ENCODE data around the gene UTP11. TPM values are rescaled to one million over a fixed set of nuclear protein-coding genes. Genes with fewer than 3 reads are reported as not detected.

UTP11 gene
- polyA plus RNA-seq, 1 donor = 42.7 TPM

DNA sequence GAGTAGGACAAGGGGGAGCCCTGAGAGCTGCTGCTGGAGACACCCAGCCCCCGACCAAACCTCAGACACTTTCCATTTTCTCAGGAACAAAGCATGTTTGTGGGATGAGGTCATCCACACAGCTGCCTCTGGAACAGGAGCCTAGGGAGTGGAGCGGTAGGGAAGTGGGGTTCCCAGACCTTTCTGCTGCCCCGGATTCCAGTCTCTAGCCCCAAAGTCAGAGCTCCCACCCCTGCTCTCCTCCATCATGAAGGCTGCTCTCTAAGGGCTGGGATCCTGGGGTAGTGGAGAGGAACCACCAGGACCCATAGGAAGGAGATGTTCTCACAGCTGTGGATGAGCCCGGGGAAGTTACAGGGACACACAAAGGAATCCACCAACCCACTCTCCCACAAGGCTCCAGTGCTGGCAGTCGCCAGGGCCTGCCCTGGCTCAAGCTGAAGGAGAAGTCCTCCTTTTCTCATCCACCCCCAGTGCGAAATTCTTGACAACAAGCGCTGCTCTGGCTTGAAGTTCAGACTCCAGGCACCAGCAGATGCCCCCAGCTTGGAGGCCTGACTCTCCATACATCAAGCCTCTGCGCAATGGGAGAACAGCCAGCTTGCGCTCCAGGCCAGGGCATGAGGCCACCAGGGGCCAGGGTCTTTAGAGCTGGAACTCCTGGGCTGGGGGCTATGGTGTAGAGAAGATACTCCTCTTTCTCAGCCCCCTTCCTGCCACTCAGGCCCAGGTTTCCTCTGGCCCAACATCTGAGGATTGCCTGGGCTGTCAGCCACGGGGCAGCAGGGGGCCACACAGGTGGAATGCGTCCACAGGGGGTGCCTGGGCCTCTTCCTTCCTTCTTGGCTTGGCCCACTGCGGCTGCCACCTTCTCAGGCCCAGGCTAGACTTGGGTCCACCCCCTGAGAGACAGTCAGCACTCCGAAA is 11.7 kb upstream of the UTP11 start:
- DNase-seq = no peak

DNA sequence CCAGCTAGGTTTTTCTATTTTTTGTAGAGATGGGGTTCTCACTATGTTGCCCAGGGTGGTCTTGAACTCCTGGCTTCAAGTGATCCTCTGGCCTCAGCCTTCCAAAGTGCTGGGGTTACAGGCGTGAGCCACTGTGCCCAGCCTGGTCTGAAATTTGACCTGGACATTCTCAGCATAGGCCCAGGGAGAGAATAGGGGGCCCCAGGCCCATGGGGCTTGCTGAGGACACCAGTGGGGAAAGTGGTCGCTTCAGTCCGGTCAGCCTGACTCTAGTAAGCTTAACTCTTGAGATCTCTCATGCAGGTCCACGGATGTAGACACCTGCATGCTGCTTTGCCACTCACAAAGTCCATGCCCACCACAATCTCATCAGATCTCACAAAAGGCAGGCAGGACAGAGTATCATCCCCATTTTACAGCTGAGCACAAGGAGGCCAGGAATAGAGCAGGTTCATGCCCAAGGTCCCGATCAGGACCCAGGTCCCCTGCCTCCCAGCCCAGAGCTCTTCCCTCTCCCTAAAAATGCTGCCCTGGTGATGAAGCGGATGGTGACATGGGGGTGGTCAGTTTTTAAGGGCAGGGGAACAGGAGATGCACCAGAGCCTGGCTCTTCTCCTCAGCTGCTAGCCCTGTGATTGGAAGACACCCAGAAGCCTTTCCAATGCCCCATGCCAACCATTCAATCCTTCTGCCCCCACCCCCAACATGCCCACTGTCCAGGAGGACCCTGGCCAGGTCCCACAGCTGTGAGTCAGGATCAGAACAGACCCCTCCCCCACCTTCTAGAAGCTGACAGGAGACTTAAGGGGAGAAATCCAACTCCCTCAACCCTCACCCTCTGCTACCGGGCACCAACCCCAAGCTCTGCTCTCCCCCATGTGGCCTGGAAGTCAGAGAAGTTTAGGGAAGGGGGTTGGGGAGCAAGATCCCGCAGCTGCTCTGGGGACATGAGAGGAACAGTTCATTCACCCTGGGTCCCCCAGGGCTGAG is 9.0 kb upstream of the UTP11 start:
- DNase-seq = no peak

DNA sequence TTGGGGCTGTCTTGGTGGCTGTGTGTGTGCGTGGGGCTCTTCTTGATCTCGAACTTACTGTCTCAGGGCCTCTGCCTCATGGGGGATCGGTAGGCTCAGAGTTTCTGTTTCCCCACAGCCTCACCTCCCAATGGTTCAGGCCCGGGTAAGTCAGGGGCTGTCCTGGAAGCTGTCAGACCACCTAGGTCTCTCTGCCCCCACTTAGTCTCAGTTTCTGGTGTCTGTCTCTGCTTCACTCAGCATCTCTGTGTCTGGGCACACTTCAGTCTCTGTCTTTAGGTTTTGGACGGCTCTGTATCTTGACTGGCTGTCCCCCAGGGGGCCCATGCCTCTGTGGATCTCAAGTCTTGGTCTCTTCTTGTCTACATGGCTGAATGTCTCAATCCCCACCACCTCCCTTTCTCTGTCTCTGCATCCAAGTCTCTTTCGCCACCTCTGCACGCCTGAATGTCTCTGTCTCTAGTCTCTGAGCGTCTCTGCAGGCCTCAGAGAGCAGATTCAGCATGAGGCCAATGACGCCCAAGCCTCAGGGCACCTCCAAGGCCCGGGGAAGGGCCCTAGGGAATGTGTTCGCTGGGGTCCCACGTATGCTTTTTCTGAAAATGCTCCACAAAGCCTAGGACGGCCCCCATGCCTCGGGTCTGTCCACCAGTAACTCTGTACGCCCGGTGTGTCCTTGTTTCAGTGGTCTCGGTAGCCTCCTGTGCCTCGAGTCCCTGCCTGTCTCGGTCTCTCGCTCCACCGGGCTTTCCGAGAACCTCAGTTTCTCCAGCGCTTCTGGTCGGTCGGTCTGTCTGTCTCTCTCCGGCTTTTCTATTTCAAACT is 8.0 kb upstream of the UTP11 start:
- no peak for DNase-seq

DNA sequence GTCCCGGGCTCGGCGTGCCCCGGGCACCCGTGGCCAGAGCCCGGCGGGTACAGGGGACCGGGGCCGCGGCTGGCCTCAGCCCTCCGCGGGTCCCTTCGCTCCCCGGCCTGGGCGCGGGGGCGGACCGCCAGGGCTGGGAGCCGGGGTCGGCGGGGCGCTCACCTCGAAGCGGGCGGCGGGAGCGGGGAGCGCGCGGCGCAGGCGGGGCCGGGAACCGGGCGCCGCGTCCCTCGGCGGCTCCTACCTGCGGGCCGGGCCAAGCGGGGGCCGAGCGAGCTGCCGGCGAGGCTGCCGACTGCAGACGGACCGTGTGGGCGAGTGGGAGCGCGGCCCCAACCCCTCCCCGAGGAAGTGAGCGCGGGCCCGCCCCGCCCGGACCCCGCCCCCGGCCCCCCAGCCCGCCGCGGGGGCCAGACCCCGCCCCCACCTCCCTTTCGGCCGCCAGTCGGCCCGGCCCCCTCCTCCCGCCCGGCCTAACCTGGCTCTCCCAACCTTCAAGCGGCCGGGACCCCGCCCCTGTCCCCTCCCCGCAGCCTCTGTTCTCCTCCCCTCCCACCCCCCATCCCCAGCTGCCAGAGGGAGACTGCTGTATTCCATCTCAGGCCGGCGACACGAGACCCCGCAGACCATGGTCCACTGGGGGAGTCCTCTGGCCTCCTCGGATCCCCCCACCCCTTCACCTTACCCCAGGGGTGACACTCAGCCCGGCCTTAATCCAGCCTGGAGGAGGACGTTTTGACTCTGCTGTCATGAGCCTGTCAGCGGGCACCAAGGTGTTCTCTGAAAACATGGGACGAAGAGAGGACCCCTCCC is 7.1 kb upstream of the UTP11 start, which contains the start of gene FHL3:
FHL3 (minus strand) TSS at position 320 of the 813 bp plus-strand sequence. CDS start 6,102 bp downstream, outside the sequence.
- DNase-seq = no peak

DNA sequence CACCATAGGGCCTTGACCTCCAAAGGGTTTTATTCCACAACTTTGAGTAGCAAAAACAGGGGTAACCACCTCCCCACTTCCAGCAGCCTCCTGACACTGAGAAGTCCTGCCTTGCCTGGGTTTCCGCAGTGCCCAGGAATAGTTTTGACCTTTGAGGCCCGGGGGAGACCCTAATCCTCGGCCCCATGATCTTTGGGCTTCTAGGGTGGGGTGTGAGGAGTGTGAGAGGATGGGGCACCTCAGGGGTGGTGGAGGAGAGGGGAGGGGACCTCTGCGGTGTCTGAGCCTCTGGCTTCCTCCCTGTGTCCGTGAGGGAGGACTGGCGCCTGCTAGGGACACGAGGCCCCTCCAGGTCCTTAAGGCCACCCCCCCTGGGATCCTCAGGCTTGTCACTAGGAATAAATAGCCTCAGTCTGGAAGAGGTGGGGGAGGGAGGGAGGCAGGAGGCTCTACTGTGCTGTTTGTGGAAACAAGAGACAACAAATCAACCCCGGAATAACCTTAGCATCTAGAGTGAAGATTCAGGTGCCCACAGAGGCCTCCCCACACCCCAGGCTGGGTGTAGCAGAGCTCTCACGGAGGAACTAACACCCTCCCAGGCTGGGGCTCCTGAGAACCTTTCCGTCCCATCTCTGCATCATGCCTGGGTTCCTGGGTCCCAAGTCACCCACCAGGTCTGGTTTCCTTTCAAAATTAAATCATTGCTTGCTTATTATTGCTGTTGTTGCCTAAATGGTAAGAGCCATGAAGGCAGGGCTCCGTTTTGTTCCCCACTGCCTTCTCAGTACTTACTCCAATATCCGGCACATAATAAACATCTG is 6.3 kb upstream of the UTP11 start:
- DNase-seq = no peak

DNA sequence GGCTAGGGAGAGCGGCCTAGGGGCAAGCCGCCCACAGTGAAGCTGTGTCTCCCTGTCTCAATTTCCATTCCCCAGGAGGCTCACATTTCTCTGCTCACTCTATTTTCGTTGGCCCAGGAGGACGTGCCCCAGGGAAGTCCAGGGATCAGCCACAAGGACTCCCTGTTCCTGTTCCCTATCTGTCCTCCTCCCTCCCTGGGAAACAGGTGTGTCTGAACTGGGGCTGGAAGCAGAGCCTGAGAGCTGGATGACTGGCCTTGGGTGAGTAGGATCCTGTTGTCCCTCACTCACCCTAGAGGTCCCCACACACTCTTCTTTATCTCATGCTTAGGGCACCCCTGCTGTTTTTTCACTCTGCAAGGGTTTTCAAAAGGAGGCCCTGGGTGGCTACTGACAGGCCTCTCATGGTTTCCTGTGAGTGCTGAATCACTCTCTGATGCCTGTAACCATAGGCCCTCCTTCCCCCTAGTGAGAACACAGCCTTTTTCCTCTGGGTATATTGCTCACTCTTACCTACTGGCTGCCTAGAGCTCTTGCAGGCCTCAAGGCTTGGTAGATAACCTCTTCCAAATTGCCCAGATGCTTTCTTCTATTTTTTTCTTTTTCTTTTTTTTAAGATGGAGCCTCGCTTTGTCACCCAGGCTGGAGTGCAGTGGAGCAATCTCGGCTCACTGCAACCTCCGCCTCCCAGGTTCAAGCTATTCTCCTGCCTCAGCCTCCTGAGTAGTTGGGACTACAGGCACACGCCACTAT is 3.3 kb upstream of the UTP11 start:
- no peak for DNase-seq

DNA sequence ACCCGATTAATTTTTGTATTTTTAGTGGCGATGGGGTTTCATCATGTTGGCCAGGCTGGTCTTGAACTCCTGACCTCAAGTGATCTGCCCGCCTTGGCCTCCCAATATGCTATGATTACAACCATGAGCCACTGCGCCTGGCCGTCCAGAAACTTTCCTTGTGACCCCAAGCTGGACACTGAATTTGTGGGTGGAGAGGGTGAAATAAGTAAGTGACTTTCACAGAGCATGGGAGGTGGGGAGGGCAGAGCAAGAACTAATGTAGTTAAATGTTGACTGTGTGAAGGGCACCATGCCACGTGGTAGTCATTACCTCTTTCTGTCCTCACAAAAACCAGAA is 2.7 kb upstream of the UTP11 start:
- DNase-seq = no peak

DNA sequence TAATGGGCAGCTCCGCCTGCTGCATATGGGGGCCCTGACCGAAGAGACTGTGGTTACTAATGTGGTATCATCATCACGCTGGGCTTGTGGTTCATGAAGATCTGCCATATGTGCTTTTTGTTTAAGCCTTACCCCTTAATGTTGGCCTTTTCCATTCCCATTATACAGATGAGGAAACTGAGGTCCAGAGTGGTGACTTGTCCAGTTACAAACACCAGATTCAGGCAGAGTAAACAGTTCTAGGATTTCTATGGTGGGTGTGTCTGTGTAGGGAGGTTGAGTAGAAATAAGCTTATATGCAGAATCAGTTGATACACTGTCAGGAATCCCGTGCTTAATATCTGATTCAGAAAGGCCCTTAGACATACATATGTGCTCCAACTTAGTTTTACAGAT is 691 bp downstream of the UTP11 start:
- DNase-seq = no peak

DNA sequence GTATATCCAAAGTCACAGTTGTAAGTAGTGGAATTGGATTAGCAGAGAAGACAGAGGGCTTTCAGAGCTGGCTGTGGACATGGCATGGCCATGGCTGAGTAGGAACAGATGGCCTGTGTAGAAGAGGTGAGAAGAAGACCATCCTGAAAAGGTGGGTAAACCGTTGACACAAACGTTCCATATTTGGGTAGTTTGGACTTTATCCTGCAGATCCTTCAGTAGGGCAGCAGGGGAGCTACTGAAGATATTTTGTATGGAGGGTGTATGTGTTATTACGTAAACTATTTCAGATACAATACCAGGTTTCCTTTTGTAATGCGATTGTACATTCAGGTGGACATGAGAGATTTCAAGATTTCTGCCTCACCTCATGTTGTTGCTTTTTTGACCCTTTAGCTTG is 1.6 kb downstream of the UTP11 start:
- no peak for DNase-seq

DNA sequence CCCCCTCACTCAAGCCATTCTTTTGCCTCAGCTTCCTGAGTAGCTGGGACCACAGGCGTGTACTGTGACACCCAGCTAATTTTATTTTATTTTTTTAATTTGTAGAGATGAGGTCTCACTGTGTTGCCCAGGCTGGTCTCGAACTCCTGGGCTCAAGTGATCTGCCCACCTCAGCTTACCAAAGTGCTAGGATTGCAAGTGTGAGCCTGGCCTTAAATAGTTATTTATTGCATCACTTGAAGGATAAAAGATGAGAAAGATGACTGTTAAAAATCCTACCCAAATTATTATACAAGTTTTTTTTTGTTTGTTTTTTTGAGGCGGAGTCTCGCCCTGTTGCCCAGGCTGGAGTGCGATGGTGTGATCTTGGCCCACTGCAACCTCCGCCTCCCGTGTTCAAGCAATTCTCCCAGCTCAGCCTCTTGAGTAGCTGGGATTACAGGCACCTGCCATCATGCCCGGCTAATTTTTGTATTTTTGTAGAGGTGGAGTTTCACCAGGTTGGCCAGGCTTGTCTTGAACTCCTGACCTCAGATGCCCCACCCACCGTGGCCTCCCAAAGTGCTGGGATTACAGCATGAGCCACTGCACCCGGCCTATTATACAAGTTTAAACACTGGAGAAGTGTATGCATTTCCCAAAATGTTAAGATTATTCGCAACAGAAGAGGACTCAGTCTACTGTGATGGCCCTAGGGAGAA is 2.3 kb downstream of the UTP11 start:
- DNase-seq = no peak

DNA sequence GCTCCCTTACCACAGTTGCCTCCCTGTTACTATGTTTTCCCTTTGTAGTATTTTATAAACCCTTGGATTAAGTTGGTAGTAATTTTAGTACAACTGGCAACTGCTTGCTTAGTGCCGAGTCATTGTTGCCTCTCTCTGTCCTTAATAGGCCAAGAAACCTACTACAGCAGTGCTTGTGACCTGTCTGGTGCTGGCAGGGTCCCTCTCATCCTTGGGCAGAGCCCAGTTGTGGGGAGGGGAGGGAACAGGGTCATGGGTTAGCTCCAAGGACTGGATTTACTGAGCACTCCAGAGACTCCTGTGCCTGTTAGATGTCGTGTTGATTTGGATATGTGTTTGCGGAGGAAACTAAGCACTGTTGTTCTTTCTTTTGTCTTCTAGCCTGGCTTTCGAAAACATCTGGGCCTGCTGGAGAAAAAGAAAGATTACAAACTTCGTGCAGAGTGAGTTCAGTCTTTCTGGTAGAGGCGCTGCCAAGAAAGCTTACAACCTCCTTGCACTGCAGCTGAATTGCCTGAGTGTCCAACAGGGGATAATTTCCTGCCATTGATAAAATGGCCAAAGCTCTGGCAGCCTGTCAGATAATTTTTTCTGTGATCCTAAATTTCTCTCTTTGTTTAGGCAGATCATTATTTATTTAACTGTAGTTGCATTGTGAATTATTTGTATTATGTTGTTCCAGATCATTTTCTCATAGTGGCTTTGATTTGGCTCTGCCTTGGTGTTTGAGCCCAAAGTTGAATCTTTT is 3.6 kb downstream of the UTP11 start:
- DNase-seq = no peak

DNA sequence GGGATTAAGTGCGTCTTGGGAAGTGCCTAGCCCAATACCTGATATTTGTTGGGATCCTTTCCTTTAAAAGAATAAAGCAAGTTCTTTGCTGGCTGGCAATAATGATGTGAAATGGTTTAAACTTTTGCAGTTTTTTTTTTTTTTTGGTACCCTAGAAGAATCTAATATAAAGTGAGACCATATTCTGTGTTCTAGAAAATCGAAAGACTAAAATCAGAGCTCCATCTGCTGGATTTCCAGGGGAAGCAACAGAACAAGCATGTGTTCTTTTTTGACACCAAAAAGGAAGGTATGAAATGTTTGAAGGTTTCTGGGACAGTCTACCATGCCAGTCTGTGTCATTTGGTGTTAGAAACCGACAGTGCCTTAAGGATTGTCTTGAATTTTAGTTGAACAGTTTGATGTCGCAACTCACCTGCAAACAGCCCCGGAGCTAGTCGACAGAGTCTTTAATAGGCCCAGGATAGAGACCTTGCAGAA is 6.4 kb downstream of the UTP11 start:
- DNase-seq = no peak

DNA sequence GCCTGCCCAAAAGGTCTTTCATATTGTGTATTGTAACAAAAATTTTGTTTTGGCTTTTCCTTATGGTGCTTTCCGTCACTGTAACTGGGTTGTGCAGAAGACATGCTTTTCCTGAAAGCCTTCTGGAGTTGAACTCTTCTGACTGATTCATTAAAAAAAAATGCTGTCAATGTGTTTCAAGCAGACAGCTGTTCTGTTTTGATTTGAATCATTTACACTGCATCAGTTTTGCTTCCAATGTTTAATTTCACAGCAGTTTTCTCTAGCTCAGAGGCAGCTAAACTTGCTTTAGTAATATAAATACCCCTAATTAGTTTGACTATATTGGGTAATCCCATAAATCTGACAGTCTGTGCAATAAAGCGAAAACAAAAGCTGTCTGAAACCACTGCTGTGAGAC is 7.9 kb downstream of the UTP11 start:
- DNase-seq = no peak

DNA sequence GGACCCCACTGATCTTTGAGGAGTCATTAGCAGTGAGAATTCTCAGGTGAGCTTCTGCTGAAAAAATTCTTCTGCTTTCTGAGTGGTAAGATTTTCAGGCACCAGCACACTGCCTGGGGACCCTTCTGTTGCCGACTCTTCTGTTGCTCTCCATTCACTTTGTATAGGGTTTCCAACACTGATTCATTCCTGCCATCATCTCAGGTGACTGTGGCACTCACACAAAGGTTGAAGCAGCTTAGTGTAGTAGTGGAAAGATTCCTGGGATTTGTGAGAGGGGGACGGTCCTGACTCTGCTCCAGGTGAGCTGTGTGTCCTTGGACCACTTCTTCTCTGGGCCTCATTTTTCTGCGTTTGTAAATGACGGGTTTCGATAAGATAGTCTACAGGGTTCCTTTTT is 9.4 kb downstream of the UTP11 start:
- no peak for DNase-seq

DNA sequence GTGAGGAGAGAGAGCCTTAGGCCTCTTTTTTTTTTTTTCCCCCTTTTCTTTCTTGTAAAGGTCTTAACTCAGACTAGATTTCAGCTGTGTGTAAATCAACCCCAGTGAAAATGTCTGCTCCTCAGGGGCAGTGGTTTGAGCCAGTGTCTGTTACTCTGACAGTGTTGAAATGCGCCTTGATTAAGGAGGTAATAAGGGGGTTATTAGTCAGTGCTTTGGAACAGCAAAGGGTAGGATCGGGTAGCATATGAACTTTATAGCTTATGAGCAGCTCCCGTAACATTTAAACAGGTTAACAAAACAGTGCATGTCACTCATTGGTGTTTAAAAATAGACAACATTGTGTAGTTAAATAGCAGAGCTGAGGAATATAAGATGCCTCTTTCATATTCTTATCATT is 10.3 kb downstream of the UTP11 start:
- DNase-seq = no peak

DNA sequence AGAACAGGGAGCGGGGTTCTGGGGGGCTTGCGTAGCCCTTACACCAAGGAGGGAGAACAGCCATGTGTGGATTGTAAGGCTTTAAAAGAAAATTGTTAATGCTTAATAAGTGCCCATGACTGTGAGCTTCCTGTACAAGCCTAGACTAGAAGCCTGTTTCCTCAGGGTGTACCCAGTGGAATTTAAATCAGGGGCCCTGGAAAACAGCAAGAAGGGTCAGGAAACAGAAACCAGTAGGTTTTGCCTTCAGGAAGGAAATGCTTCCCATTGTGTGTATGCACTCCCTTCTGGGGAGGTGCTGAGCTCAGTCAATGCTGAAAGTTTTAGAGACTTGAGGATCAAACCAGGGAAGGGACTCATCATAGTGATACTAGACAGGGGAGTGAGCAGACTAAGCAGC is 12.7 kb downstream of the UTP11 start:
- DNase-seq = no peak

DNA sequence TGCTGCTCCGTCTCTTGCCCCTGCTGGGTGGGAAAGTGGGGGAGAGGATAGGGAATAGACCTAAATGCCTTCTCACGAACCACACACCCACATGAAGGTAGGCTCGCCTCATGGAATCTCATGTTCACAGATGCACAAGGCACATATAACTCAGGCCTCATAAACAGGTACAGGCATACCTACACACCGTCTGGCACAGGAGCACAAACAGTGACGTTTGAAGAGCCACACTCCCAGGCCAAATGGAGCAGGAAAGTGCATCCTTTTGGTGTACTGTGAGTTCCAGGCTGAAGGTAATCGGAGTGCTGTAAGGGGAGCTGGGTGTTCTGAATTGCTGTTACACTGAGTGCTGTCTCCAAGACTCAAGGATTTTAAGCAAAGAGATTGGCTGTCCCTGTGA is 13.1 kb downstream of the UTP11 start:
- DNase-seq = no peak

All from left kidney (tissue), 2 donors.